Stimulated activated memory B cell treated with anti-CD40 and anti-IgM and Interleukin-4, amounts not matched to agents 10 μg/mL and 1 μg/mL and 100 μg/mL, for 72 hours (primary cell): ENCODE data around the gene ITPRIPL1.

ENCODE experiments used
- ATAC-seq: fragments of 150-1000 bp; cut with Tn5 transposase; 2 replicates; pipeline ENCODE4 v1.10.0; 2021
- H3K27ac Mint-ChIP-seq: one replicate; pipeline ENCODE4 v1.8.0; 2022; ENCODE audit warnings: mild to moderate bottlenecking, mixed read lengths
- H3K27me3 Mint-ChIP-seq: one replicate; pipeline ENCODE4 v1.8.0; 2022; ENCODE audit warnings: mixed read lengths
- H3K36me3 Mint-ChIP-seq: one replicate; pipeline ENCODE4 v1.8.0; 2022; ENCODE audit warnings: mixed read lengths
- H3K4me1 Mint-ChIP-seq: one replicate; pipeline ENCODE4 v1.8.0; 2022; ENCODE audit warnings: mixed read lengths
- H3K4me3 Mint-ChIP-seq: one replicate; pipeline ENCODE4 v1.8.0; 2022; ENCODE audit warnings: mild to moderate bottlenecking, moderate library complexity, mixed read lengths
- H3K9me3 Mint-ChIP-seq: one replicate; pipeline ENCODE4 v1.8.0; 2022; ENCODE audit warnings: mixed read lengths

The ITPRIPL1 gene

DNA sequence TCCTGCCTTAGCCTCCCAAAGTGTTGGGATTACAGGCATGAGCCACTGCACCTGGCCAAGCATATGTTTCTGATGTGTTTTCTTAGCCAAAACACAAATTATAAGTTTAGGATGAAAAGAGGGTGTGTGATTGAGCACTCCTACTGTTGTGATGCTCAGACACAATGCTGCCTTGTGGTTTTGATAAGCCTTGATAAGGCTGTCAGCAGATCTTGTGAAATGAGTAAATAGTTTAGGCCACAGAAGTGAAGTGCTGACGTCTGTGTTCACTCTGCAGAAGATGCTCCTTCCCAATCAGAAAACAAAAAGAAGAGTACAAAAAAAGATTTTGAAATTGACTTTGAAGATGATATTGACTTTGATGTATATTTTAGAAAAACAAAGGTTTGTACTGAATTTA is 34.7 kb downstream of the ITPRIPL1 start:
- ATAC-seq, result no peak
- Mint-ChIP-seq H3K4me1 (no peaks in the 10 kb centered on the region), H3K4me3 (no peak overlapping the region), H3K9me3 (no peaks in the 10 kb centered on the region), H3K36me3 (no peaks in the 10 kb centered on the region), H3K27me3 (no peaks in the 10 kb centered on the region), H3K27ac (no peak overlapping the region)

DNA sequence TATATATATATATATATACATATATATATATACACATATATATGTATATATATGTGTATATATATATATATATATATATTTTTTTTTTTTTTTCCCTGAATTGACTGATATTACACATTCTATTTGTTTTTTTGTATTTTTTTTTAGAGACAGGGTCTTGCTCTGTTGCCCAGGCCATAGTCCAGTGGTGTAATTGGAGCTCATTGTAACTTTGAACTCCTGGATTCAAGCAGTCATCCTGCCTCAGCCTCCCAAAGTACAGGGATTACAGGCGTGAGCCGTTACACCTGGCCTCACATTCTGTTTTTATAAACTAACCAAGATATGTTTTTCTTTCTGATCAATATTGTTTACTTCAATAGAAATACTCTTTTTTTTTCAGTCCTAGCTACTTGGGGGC is 36.6 kb downstream of the ITPRIPL1 start:
- Mint-ChIP-seq H3K27ac (no peak overlapping the region), H3K36me3 (no peaks in the 10 kb centered on the region), H3K4me3 (no peak overlapping the region), H3K4me1 (no peaks in the 10 kb centered on the region), H3K27me3 (no peaks in the 10 kb centered on the region), H3K9me3 (no peaks in the 10 kb centered on the region)
- ATAC-seq, result no peak

DNA sequence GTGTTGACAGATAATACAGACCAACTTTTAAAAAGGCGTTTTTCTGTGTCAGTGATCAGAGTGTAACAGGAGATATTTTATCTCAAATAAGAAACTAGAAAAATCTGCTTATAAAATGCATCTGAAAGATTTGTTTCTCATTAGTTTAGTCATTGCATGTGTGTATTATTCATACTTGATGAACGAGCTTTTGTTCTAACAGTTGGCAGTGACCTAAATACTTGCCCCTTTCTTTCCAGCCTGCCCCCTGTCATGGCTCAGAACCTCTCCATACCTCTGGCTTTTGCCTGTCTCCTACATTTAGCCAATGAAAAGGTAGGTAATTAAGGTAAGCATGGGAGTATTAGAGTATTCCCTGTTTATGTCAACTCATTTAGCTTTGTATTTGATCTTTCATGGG is 44.1 kb downstream of the ITPRIPL1 start:
- H3K36me3 Mint-ChIP-seq, result peaks cover 6% of the 10 kb centered on the region
- H3K4me1 Mint-ChIP-seq, result no peaks in the 10 kb centered on the region
- no peak overlapping the region for H3K27ac Mint-ChIP-seq
- no peaks in the 10 kb centered on the region for H3K27me3 Mint-ChIP-seq
- no peak for ATAC-seq
- no peak overlapping the region for H3K4me3 Mint-ChIP-seq
- no peaks in the 10 kb centered on the region for H3K9me3 Mint-ChIP-seq

DNA sequence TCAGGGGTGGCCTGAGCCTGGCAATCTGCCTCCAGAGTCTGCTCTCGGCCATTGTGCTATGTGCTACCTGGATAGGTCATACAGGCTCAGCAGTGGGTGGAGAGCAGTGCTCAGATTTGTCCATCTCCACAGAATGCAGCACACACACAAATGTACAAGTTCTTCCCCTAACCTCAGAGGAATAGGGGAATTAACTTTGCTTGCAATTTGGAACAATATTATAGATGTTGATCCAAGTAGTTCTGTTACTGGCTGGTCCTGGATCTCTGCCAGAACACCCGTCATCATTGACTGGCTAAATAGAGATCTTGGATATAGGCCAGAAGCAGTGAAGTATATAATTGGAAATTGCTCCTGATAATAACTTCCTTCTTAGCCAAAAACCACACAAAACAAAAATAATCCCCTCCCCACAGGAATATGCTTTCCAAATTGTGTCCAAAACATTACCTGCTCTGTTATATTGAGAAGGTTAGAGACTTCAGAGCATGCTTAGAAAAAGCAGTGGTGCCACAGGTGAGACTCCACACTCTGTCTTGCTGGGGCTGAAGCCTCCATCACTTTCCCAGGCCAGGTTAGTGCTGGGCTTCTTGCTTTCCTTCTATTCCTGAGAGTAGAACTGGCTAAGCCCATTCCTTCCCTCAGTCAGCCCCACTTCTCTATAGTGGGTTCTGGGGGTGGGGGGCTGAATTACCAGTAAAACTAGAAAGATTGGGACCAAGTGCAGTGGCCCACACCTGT is 49.3 kb downstream of the ITPRIPL1 start:
- Mint-ChIP-seq H3K27ac (no peak overlapping the region), H3K4me1 (no peaks in the 10 kb centered on the region), H3K36me3 (peaks cover 10% of the 10 kb centered on the region), H3K27me3 (no peaks in the 10 kb centered on the region), H3K9me3 (peaks cover 7% of the 10 kb centered on the region), H3K4me3 (no peak overlapping the region)
- ATAC-seq, result no peak
